Liver (tissue), 3 donors: ENCODE data around the gene RPL38.

Experiments used
- GABPA ChIP-seq, 2 donors: IDR thresholded peaks in 1 of 2; conservative IDR thresholded peaks in 1 of 2; 2 replicates each; pipeline ENCODE4 v1.6.1; 2016; ENCODE audit warnings: antibody characterized with exemption in 2 of 2, mild to moderate bottlenecking in 1 of 2, moderate library complexity in 1 of 2
- HNF4A ChIP-seq, 2 donors: conservative IDR thresholded peaks; 2 replicates each; pipeline ENCODE4 v1.6.1; 2016; ENCODE audit warnings: antibody characterized with exemption in 2 of 2, mild to moderate bottlenecking in 2 of 2
- JUND ChIP-seq, 2 donors: IDR thresholded peaks; 2 replicates each; pipeline ENCODE4 v1.6.1; 2016; ENCODE audit warnings: antibody characterized with exemption in 2 of 2
- NR2F2 ChIP-seq: IDR thresholded peaks from 2 replicates; pipeline ENCODE4 v1.6.1; 2016; ENCODE audit warnings: antibody characterized with exemption
- RAD21 ChIP-seq, 2 donors: IDR thresholded peaks; 2 replicates each; pipeline ENCODE4 v1.6.1; 2016; ENCODE audit warnings: antibody characterized with exemption in 2 of 2, mild to moderate bottlenecking in 2 of 2
- SP1 ChIP-seq: IDR thresholded peaks from 2 replicates; pipeline ENCODE4 v1.6.1; 2018; ENCODE audit warnings: antibody characterized with exemption, mild to moderate bottlenecking
- TAF1 ChIP-seq: conservative IDR thresholded peaks from 2 replicates; pipeline ENCODE4 v1.6.1; 2016; ENCODE audit warnings: antibody characterized with exemption, mild to moderate bottlenecking
- TF ChIP-seq, protein P1 (sequence below): fragments of 150-350 bp; IDR thresholded peaks from 2 replicates; pipeline ENCODE4 v1.5.1; 2017; ENCODE audit warnings: improper control_type of control experiment, low read depth, low read length; ENCODE audit not compliant: missing input control
- TF ChIP-seq, protein P2 (sequence below): IDR thresholded peaks from 2 replicates; pipeline ENCODE4 v1.6.1; 2016; ENCODE audit warnings: antibody characterized with exemption
- TF ChIP-seq, protein P3 (sequence below): IDR thresholded peaks from 2 replicates; pipeline ENCODE4 v1.6.1; 2016; ENCODE audit warnings: antibody characterized with exemption, mild to moderate bottlenecking
- donor health status: healthy.
- donor health status: healthy.

DNA sequence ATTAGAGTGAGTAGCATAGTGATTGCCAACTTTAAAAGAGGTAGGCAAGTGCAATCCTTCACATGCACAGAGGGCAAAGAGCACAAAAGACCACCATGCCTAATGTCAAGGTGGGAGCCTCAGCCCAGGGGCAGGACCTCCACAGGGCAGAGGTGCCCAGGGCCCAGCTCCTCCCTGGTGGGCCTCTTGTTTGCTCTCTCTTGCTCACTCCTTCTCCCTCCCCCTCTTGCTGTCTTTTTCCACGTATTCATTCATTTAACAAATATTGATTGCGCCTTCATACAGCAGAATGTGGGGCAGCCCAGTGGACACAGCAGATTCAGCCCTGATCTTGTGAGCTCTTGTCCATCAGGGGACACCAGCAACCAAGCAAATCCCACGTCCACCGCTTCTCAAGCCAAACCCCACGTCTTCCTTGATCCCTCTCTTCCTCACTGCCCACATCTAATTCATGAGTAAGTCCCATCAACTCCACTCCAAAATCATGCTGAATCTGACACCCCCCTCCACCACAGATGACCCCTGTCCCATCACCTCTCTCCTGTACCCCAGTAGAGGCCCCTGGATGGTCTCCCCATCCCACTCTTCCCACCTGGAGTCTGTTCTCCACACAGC is 44.1 kb upstream of the RPL38 start:
- TF ChIP-seq, protein P1, sequence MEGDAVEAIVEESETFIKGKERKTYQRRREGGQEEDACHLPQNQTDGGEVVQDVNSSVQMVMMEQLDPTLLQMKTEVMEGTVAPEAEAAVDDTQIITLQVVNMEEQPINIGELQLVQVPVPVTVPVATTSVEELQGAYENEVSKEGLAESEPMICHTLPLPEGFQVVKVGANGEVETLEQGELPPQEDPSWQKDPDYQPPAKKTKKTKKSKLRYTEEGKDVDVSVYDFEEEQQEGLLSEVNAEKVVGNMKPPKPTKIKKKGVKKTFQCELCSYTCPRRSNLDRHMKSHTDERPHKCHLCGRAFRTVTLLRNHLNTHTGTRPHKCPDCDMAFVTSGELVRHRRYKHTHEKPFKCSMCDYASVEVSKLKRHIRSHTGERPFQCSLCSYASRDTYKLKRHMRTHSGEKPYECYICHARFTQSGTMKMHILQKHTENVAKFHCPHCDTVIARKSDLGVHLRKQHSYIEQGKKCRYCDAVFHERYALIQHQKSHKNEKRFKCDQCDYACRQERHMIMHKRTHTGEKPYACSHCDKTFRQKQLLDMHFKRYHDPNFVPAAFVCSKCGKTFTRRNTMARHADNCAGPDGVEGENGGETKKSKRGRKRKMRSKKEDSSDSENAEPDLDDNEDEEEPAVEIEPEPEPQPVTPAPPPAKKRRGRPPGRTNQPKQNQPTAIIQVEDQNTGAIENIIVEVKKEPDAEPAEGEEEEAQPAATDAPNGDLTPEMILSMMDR, result no peak
- TF ChIP-seq RAD21 (IDR thresholded peaks at IDR 0.05), result no peak
- TF ChIP-seq TAF1, result no peak
- no peak for TF ChIP-seq HNF4A (conservative IDR thresholded peaks at IDR 0.05)
- TF ChIP-seq, protein P2, sequence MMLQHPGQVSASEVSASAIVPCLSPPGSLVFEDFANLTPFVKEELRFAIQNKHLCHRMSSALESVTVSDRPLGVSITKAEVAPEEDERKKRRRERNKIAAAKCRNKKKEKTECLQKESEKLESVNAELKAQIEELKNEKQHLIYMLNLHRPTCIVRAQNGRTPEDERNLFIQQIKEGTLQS, result no peak
- TF ChIP-seq, protein P3, sequence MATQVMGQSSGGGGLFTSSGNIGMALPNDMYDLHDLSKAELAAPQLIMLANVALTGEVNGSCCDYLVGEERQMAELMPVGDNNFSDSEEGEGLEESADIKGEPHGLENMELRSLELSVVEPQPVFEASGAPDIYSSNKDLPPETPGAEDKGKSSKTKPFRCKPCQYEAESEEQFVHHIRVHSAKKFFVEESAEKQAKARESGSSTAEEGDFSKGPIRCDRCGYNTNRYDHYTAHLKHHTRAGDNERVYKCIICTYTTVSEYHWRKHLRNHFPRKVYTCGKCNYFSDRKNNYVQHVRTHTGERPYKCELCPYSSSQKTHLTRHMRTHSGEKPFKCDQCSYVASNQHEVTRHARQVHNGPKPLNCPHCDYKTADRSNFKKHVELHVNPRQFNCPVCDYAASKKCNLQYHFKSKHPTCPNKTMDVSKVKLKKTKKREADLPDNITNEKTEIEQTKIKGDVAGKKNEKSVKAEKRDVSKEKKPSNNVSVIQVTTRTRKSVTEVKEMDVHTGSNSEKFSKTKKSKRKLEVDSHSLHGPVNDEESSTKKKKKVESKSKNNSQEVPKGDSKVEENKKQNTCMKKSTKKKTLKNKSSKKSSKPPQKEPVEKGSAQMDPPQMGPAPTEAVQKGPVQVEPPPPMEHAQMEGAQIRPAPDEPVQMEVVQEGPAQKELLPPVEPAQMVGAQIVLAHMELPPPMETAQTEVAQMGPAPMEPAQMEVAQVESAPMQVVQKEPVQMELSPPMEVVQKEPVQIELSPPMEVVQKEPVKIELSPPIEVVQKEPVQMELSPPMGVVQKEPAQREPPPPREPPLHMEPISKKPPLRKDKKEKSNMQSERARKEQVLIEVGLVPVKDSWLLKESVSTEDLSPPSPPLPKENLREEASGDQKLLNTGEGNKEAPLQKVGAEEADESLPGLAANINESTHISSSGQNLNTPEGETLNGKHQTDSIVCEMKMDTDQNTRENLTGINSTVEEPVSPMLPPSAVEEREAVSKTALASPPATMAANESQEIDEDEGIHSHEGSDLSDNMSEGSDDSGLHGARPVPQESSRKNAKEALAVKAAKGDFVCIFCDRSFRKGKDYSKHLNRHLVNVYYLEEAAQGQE, result no peak
- TF ChIP-seq JUND (IDR thresholded peaks at IDR 0.05), result no peak
- TF ChIP-seq SP1, result no peak
- no peak for TF ChIP-seq NR2F2
- no peak for TF ChIP-seq GABPA (IDR thresholded peaks at IDR 0.05 in 1 of 2, conservative IDR thresholded peaks at IDR 0.05 in 1 of 2)
